HG03521 (cell line): ENCODE measurements around the gene ERG.

Experiments used
- ATAC-seq: cut with Tn5 transposase; IDR thresholded peaks from one replicate; pipeline ENCODE4 v1.9.1; 2021; ENCODE audit warnings: mild to moderate bottlenecking, moderate library complexity; ENCODE audit not compliant: unreplicated experiment

ERG gene

GRCh38 chr21:38341546-38342012, 156.7 kb downstream of the ERG start:
- no peak for ATAC-seq

- ATAC-seq: no peak
Observed at GRCh38 chr21:38340131-38340530, 158.1 kb downstream of the ERG start.

- no peak for ATAC-seq
Observed at GRCh38 chr21:38337793-38338192, 160.5 kb downstream of the ERG start.

- no peak for ATAC-seq
Observed at GRCh38 chr21:38334866-38335265, 163.4 kb downstream of the ERG start.

GRCh38 chr21:38333301-38334272, 164.7 kb downstream of the ERG start:
- no peak for ATAC-seq

- no peak for ATAC-seq
Observed at GRCh38 chr21:38330666-38331065, 167.6 kb downstream of the ERG start.
